ENCODE measurements around the gene SLC1A2. TPM values are rescaled to one million over a fixed set of nuclear protein-coding genes. Genes with fewer than 3 reads are reported as not detected.
A peak's percentile ranks its signal among the peaks of the same experiment; 100 is the strongest.

The SLC1A2 gene
- polyA plus RNA-seq, 4 donors: 0.27 to 0.92 (median 0.43) TPM

DNA sequence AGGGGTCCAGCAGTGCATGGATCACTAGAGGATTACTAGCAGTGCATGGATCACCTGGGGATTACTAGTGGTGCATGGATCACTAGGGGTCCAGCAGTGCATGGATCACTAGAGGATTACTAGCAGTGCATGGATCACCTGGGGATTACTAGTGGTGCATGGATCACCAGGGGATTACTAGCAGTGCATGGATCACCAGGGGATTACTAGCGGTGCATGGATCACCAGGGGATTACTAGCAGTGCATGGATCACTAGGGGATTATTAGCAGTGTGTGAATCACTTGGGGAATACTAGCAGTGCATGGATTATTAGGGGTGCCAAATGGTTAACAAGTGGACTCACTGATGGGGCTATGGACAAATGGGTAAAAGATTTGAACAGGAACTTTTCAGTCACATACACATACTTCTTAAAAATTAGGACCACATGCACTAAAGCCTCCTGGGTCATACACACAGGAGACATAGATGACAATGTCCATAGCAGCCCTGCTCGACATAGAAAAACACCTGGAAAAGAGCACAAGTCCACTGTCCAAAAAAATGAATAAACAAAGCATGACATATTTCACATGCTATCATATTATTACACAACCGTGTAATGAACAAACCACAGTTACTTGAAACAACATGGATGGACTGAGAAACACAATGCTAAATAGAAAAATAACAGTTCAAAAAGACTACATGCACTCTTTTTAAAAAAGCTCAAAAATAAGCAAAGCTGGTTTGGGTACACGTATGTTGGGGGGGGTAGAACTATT lies 170.6 kb downstream of the SLC1A2 start:
- DNase-seq (ENCODE audit: low read depth in 4 of 4, low spot score in 2 of 4): no peak

DNA sequence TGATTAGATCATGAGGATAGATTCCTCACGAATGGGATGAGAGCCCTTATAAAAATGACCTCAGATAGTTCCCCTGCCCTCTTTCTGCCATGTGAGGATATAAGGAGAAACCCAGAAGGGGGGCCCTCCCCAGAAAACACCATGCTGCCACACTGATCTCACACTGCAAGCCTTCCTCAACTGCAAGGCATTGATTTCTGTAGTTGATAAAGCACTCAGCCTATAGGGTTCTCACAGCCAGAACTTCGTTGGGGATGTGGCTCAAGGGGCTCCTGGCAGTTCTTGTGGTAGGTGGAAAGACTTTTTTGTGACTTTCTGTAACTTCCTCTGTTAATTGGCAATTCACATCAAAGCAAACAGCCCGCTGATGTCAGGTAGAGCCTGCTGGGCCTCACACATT lies 171.5 kb downstream of the SLC1A2 start:
- DNase-seq (ENCODE audit: low read depth in 4 of 4, low spot score in 2 of 4): no peak

DNA sequence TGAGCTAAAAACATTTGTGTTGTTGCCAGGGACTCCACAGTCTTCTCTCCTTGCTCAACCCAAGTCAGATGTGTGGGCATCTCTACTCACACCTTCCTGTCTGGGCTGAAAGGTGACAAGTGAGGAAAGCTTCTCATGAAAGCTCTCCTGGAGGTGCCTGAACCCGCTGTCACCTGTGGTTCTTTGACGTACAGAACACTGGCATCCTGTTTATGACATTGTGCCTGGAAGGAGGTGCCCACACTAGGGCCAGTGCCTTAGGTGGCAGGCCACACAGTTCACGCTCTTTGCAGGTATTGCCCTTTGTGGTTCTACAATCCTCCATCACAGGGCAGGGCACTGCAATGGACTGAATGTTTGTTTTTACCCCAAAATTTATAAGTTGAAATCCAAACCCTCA lies 171.9 kb downstream of the SLC1A2 start:
- no peak for DNase-seq (ENCODE audit: low read depth in 4 of 4, low spot score in 2 of 4)

DNA sequence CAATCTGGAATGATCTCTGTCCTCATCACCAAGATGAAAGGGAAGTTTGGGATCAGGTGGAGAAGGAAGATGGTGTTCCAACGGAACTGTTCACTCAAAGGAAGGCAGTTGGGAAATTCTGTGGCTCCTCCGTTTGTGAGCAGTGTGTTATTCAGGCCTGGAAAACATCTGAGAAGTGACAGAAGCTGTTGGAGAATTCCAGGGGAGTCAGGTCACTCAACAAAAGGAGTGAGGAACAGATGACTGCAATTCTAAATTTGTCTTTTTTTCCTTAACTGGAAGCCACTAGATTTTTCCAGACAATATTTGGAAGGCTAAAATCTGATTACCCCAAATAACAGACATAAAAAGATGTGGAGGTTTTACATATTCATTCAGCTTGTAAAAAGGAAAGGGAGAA lies 172.6 kb downstream of the SLC1A2 start:
- DNase-seq (ENCODE audit: low read depth in 4 of 4, low spot score in 2 of 4): no peak

DNA sequence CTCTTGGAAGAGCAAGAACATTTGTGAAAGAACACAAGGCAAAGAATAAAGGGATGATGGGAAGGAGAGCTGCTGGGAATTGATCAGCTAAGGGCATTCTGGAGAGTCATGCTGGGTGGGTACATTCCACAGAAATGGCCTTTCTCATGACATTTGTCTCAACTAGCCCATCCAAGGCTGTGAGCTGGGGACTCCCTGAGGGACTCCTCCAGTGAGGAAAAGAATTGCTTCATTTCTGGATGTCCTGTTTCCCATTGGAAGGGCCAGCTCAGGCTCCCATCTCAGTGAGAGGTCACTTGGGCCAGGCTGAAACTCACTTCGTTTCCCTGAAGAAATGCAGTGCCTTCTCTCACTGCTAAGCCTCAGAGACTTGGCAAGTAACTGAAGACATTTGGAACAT lies 173.6 kb downstream of the SLC1A2 start:
- DNase-seq (ENCODE audit: low read depth in 4 of 4, low spot score in 2 of 4): no peak

DNA sequence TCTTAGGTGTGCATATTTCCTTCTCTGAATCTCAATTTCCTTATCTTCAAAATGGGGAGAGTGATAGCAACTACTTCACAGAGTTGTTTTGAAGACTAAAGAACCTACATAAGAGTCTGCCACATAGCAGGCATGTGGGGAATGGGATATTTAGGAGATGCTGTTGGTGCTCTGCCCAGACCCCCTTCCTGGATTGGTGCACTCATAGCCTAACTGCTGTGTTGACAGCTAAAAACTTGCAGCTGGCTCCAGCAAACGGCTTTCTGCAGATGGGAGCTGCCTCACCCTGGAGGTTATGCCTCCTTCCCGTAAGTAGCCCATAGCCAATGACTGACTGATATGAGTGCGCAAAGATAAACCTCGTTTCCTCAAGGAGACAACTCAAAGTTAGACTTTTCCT lies 174.3 kb downstream of the SLC1A2 start:
- no peak for DNase-seq (ENCODE audit: low read depth in 4 of 4, low spot score in 2 of 4)

DNA sequence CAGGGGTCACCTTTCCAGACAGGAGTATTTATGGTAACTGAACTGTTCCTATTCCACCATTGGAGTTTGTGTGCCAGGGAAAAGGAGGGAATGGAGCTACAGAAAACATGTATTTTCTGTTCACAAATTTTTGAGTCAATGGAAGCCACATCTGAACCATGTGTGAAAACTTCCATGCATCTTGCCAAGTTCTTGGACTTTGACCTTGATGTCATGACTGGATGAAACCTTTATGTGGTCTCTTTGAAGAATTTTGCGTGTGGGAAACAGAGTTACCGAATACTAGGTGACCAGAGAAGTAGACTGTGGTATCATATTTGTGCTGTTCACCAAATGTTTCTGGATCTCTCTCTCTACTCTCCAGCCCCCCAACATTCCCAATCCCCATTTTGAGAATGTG lies 175.6 kb downstream of the SLC1A2 start:
- DNase-seq (ENCODE audit: low read depth in 4 of 4, low spot score in 2 of 4): no peak

DNA sequence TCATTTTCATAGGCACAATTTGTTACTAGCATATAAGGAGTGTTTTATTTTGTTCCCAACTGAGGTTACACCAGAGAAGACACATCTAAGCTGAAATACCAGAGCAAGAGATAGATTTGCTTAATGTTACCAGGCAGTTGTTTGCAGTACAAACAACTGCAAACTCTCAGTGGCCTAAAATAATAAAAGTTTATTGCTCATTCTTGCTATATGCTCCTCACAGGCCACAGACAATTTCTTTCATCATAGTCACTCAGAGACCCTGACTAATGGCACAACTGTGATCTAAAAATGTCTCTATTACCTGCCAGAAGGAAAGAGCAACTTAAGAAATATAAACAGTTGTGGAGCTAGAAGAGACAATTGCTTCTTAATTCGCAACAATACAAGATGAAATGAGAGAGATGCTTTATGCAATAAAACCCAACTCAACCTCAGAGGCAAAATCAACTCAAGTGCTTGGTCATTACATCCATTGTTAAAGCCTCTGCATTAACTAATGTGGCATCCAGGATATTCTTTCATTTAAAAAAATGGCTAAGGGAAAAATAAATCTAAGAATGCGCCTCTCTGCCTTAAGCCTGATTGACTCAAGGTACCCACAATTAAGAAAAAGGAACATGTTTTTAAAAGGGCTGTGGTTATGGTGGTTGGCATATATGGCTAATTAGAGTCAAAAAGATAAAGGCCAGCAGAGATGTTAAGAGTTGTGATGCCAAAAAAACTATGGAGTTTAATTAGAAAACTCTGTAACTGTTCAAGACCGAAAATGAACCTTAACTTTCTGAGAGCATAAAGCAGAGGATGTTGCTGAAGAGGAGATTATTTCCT lies 176.7 kb downstream of the SLC1A2 start:
- no peak for DNase-seq (ENCODE audit: low read depth in 4 of 4, low spot score in 2 of 4)

DNA sequence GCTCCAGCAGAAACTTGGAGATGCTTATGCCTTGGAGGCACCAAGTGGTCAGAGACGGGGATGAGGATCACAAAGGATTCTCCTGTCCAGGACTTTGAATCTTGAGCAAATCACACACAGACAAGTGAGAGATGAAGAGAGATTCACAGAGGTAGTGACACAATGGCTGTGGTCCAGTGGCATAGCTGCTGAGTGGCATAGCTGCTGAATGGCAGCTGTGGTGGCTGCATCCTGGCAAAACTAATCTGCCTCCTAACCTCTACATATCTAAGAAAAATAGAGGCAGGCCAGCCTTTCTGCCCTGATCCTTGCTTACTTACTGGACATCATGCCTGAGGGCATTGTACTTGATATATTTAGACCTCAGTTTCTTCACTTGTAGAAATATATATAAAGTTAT lies 177.8 kb downstream of the SLC1A2 start:
- DNase-seq (ENCODE audit: low read depth in 4 of 4, low spot score in 2 of 4): no peak

DNA sequence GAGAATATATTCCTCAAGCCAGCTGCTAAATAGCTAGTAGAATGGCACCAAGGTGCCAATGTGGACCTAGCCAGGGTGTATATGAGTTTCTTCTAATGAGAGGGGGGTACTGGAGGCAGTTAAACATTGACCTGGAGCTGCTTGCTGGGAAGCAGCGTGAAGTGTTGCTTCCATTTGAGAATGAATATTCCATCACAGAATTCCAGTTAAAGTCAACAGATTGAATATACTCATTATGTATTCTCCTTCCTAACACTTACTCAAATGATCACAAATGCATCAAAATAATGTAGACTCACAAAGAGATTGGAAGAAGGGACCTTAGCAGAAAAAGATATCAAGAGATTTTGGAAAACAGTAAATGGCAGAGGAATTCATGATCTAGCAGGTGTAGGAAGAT lies 178.3 kb downstream of the SLC1A2 start:
- no peak for DNase-seq (ENCODE audit: low read depth in 4 of 4, low spot score in 2 of 4)

DNA sequence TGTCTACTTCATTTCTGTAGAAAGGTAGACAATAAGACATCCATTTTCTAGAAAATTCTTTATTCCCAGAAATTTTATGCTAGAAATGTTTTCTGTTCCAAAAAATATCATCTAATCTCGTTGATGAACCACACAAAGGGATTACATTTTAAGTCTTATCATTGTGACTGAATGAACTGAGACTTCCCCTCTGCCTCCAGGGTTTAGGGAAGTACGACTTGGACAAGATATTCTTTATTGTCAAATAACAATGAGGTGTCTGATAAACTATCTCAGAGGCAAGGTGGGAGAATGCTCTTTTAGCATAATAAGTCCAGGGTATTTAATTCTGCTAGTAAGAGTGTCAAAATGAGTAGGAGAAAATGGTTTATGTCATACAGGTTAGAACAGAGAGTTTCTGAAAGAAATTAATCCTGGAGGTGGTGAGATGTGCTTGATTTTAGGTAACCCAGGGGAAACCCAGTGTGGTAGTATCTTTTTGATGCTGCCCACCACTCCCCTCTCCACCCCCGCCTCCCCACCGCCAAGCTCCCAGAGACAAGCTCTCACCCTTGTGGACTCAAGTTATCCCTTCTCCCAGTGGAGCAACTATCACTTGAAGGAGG lies 179.8 kb downstream of the SLC1A2 start:
- DNase-seq (ENCODE audit: low read depth in 4 of 4, low spot score in 2 of 4): no peak

DNA sequence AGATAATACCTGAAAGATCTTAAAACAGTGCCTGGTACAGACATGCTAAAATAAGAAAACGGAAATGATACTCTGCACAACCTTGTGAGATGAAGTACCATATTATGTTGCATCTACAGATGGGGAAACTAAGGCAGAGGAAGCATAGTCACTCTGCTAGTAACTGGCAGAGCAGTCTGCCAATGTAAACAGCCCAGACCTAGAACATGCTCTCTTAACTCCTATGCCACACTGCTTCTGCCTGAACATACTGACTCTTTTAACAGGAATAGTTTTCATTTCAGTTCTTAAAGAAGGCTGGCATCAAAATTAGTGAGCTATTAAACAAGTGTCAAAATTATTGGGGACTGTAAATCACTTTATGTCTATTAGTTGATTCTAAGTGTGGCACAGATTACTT lies 180.5 kb downstream of the SLC1A2 start:
- DNase-seq (ENCODE audit: low read depth in 4 of 4, low spot score in 2 of 4): no peak

DNA sequence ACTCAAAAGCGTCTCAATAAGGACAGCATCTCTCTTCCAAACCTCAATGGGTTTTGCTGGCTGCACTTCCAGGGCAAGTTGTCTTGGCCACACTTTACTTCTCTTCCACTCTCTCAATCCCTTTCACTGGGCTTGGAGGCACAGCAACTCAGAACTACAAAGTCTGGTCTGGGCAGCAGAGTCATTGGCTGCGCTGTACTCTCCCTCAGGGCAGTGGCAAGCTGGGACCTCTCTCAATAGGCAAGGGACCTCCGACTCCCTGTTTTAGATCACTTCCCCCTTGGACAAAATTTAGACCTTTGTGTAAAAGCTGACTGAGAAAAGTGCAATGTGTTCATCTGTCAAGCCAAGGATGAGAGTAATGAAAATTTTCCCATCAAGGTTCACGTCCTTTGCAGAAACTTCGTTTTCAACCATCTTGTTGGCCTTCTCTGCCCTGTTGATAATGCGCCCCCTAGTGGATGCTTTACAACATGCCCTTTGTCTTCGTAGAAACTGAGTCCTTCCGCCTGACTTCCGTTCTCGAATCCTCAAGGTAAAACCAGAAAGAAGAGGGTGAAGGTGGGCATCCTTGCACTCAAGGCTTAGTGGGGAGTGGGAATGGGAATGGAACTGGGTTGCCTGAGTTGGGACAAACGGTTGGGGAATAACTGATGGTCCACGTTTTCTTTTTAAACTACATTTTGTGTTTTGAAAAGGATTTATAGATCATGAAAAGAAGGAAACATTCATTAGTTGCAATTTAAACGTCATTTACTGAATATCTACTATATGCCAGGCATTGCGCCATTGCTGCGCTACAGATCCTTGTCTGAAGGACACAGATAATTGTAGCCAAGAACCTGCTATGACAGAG lies 181.3 kb downstream of the SLC1A2 start:
- peak in 1 of 4 donors; percentile 42 for DNase-seq (ENCODE audit: low read depth in 4 of 4, low spot score in 2 of 4)

DNA sequence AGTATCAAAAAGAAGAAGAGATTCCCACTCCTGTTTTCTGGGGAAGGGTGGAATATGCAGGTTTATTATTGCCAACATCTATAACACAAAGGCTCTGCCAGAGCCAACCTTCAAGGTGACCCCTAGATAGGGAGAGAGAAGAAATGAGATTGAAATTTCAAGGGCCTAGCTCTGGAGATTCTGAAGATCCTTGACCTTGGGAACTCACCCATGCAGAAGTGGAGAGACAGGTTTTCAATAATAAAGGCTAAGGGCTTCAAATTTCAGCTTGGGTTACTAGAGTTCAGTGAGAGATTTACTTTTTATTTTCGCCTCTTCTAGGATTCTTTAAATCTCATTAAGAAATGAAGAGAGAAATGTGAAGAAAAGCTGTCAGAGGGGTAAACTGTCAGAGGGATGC lies 182.0 kb downstream of the SLC1A2 start:
- DNase-seq (ENCODE audit: low read depth in 4 of 4, low spot score in 2 of 4): no peak

DNA sequence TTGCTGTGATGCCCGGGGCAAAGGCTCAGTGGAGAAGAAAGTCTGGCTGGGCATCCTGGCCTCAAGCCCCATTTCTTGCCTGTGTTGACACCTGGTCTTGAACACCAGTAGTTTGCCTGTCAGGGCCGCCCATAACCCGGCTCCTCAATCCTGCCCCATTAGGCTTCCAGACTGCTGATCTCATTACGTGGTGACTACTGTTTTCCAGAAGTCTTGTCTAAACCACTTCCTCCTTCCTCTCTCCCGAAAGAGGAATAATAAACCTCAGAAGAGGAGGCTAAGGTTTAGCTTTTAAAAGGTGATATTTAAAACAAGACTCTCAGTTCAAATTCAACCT lies 182.7 kb downstream of the SLC1A2 start:
- no peak for DNase-seq (ENCODE audit: low read depth in 4 of 4, low spot score in 2 of 4)

DNA sequence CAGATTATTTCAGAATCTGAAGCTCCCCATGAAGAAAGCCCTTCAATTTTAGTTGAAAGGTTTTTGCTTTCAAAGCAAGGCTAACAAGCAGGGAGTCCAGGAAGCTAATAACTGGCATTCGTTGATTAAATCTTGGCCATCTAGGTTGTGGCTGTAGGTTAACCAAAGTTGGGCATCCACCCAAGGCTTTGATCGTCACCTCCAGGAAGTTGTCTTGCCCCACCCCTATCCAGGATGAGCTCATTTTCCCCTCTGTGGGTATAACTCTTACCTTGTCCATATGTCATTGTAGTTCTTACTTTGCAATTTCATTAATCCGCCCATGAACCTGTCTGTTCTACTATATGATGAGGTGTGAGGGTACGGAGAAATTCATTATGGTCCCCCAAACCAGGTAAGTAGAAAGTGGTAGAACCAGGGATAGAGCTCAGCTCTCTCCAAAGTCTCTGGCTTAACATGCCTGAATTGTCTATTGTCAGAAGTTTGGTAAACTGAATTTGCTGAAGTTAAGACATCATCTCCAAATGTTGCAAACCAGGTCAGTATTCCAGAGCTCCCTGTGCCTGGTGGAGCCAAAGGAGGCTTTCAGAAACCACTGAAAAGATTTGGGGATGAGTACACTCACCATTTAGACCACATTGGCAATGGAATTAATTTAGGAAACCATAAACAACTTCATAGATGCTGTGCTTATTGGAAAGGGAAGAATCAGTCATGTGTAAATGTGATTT lies 183.3 kb downstream of the SLC1A2 start:
- DNase-seq (ENCODE audit: low read depth in 4 of 4, low spot score in 2 of 4): no peak

DNA sequence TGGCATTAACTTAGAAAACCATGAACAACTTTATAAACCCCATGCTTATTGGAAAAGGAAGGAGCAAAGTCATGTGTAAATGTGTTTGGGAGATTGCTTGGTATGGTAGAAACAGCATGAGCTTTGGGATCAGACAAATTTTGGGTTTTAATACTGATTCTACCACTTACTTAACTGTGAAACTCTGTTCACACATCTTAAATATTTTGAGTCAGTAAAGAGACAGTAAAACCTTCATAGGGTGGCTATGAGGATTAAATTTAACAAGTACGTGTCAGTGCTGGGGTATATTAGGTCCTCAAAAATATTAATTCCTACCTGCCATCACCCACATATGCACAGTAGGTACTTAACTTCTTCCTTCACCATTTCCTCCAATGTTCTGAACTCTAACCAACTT lies 183.9 kb downstream of the SLC1A2 start:
- no peak for DNase-seq (ENCODE audit: low read depth in 4 of 4, low spot score in 2 of 4)

DNA sequence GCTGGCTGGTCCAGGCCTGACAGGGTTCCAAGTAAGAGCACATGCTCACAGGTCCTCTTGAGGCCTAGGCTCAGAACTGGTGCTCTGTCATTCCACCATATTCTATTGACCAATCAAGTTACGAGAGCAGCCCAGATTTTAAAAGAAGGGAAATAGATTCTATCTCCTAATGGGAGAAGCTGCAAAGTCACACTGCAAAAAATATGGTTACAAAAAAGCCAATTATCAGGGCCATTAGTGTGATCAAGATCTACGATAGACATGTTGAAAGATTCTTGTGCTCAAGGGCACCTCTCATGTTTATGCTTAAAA lies 184.2 kb downstream of the SLC1A2 start:
- no peak for DNase-seq (ENCODE audit: low read depth in 4 of 4, low spot score in 2 of 4)

DNA sequence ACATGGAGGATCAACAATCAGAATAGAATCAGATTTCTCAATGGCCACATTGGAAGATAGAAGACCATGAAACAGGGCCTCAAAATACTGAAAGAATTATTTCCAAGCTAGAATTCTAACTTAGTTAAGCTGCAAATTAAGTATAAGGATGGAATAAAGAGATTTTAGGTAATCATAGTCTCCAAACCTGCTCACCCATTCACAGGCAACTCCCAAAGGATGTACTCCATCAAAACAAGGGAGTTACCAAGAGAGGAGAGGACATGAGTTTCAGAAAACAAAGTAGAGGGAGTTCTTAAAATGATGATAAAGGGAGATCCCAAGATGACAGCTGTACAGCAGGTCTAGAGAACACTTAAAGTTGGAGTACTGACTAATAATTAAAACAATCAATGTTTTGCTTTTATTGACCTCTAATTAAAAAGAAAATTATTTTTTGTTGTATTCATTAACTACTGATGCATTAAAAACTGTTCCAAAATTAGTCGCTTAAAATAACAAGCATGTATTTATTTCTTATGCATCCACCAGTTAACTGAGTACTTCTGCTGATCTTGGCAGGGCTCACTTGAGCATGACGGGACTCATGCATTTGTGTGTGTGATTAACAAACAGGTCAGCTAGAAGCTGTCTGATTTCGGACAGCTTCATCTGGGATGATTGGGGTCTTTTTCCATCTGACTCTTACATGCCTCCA lies 184.8 kb downstream of the SLC1A2 start:
- DNase-seq (ENCODE audit: low read depth in 4 of 4, low spot score in 2 of 4): no peak

DNA sequence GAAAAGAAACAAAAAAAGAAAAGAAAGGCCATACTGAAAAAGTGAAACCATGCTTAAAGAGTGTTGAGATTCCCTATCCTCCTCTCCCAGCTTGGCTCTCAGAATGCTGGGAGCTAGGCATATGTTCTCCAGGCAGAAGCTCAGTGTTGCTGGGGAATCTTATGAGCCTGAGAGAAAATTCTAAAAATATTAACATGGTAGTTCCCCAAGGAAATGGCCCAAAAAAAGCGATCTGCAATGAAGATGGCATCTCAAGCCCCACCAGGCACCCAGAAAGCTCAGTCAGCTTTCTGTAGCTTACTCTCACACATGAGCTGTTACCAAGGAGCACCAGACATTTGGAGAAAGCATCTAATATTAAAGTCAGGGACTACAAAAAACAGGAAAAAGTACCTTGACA lies 185.8 kb downstream of the SLC1A2 start:
- no peak for DNase-seq (ENCODE audit: low read depth in 4 of 4, low spot score in 2 of 4)

Data from left renal cortex interstitium (tissue), 4 donors.